Measurements from ENCODE around the gene RPL14. TPM values are rescaled to one million over a fixed set of nuclear protein-coding genes. Genes with fewer than 3 reads are reported as not detected.
A peak's percentile ranks its signal among the peaks of the same experiment; 100 is the strongest.

RPL14 gene
- polyA plus RNA-seq, 2 of the 4 experiments (the other 2 are of a cell fraction): 488 to 682 TPM

GRCh38 chr3:40505599-40506462 is 48.7 kb downstream of the RPL14 start, which contains the start of gene ZNF620:
TSS of gene ZNF620 (plus strand) at chr3:40506039. CDS start at chr3:40506353, 314 bp downstream.
- POLR2A ChIA-PET: interaction anchor here (0.8 to 2.2 kb wide), 7 partner anchors 9 to 49 kb away, joined by 3 to 11 read pairs (median 4); partner anchors contain the start of genes RPL14, ZNF619 and ZNF621
- peak within 1 kb of the TSS; percentile 87 for H3K4me2 ChIP-seq
- peak within 1 kb of the TSS; percentile 63 to 91 for H3K27ac ChIP-seq
- FAIRE-seq (no peak), DNase-seq (ENCODE audit: low read depth in 1 of 2, low spot score in 1 of 2) (peak; percentile 62 to 86), ATAC-seq (peak; percentile 95)
- H3K4me1 ChIP-seq: peaks cover 13% of the 10 kb centered on the region; the same call in 2 of the 3 replicates
- 11% methylated on average over 21 of the region's 44 CpGs for WGBS (ENCODE audit: missing lambda C conversion rate)
- TF ChIP-seq ZC3H11A (IDR thresholded peaks at IDR 0.05) (no peak), MAX (IDR thresholded peaks at IDR 0.05) (peak; percentile 71), E2F6 (IDR thresholded peaks at IDR 0.05; ENCODE audit: borderline replicate concordance, low read depth) (peak; percentile 72; the same call in 1 of the 2 replicates), JUN (IDR thresholded peaks at IDR 0.05) (peak in 1 of 2 experiments; percentile 68; a peak in 3 of 5 replicates), HES2 (IDR thresholded peaks at IDR 0.05) (no peak), ZFP36 (IDR thresholded peaks at IDR 0.05; ENCODE audit: borderline replicate concordance, partially characterized antibody) (no peak), KDM1A (IDR thresholded peaks at IDR 0.05; ENCODE audit: low read depth) (0 out of 2 replicates have a peak, but pooled peaks have one; percentile 29), POLR2A (IDR thresholded peaks at IDR 0.05; ENCODE audit: low read length) (peak; percentile 32; the same call in 1 of the 2 replicates), BCL3 (IDR thresholded peaks at IDR 0.05) (peak; percentile 53; the same call in 1 of the 3 replicates), SMC3 (IDR thresholded peaks at IDR 0.05) (0 out of 3 replicates have a peak, but pooled peaks have one; percentile 21)
- H3K4me3 ChIP-seq: peak within 1 kb of the TSS; percentile 63
- H3K9me3 ChIP-seq: no peaks in the 10 kb centered on the region
- CTCF ChIA-PET: interaction anchor here (0.6 to 1.6 kb wide), 5 partner anchors 9 to 177 kb away, joined by 3 to 5 read pairs (median 3); no protein-coding TSS in a partner anchor

- TF ChIP-seq BHLHE40 (IDR thresholded peaks at IDR 0.05; ENCODE audit: low read depth, low read length) (no peak), TP53 (CRISPR knock-in tag; IDR thresholded peaks at IDR 0.05) (no peak), CBX8 (IDR thresholded peaks at IDR 0.05) (no peak), EP300 (IDR thresholded peaks at IDR 0.05) (no peak), E2F6 (IDR thresholded peaks at IDR 0.05; ENCODE audit: borderline replicate concordance, low read depth) (no peak), CTCF (IDR thresholded peaks at IDR 0.05) (no peak), HMGXB4 (CRISPR knock-in tag; IDR thresholded peaks at IDR 0.05; ENCODE audit: borderline replicate concordance) (no peak)
- Histone ChIP-seq H3K4me3 (no peak overlapping the region), H3K27ac (no peak overlapping the region), H3K4me2 (no peak overlapping the region), H3K9me3 (no peaks in the 10 kb centered on the region), H3K4me1 (0 out of 3 replicates have a peak, but pooled peaks cover 4% of the 10 kb centered on the region)
- WGBS (ENCODE audit: missing lambda C conversion rate): 100% methylated on average over 1 of the region's 1 CpG
- ATAC-seq (no peak), DNase-seq (ENCODE audit: low read depth in 1 of 2, low spot score in 1 of 2) (no peak), FAIRE-seq (no peak)
- ChIA-PET CTCF (interaction anchor here (1.2 kb wide), 1 partner anchor 1370 kb away, joined by 4 read pairs; no protein-coding TSS in a partner anchor), POLR2A (interaction anchor here (0.7 kb wide), 1 partner anchor 11 kb away, joined by 3 read pairs; no protein-coding TSS in a partner anchor)
Observed at GRCh38 chr3:40511031-40511718, 54.0 kb downstream of the RPL14 start.
